AG09309 (cell line): ENCODE data around the gene SLAIN2.
A peak's percentile ranks its signal among the peaks of the same experiment; 100 is the strongest.

Source experiments
- DNase-seq: peaks from one replicate; pipeline ENCODE4 v3.0.0-alpha.2; 2010; ENCODE audit warnings: low read depth
- H3K4me3 ChIP-seq: 2 replicates; pipeline ENCODE4 v1.5.1; 2011; ENCODE audit warnings: mild to moderate bottlenecking, low read depth, low read length, moderate library complexity; ENCODE audit not compliant: control insufficient read depth
- TF ChIP-seq, protein P1 (sequence below): IDR thresholded peaks from 2 replicates; pipeline ENCODE4 v1.5.1; 2011; ENCODE audit warnings: mild to moderate bottlenecking, low read depth, low read length, inconsistent platforms; ENCODE audit not compliant: insufficient read depth, control insufficient read depth; ENCODE audit errors: missing control alignments

SLAIN2 gene

DNA sequence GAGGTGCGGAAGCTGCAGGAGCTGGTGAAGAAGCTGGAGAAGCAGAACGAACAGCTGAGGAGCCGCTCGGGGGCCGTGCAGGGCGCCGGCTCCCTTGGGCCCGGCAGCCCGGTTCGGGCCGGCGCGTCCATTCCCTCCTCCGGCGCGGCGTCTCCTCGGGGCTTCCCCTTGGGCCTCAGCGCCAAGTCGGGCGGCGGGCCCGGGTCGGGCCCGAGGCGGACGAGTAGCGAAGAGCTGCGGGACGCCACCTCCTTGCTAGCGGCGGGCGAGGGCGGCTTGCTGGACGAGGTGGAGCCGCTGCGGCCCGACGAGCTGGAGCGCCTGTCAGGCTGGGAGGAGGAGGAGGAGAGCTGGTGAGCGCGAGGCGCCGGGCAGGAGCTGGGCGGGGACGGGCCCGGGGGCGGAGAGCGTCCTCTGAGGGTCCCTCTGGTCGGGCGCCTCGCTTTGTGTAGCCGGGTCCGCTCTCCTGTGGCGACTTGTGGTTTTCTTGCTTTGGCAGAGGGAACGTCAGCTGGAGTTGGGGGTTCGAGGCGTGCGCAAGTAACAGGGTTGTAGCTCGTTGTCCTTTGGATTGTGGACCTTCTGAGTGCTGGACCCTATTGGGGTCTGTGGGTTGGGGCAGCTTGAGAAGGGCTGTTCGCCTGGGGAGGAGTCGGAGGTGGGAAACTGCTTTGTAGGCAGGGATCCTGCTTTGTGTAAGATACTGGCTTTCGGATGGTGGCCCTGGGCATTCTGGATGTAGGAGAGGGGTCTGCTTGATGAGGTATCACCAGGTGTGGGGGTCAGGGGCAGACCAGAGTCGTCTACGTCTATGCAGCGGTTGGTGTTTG lies 662 bp downstream of the SLAIN2 start:
- no peak for DNase-seq
- peak overlapping the region; percentile 96 for H3K4me3 ChIP-seq
- TF ChIP-seq, protein P1, sequence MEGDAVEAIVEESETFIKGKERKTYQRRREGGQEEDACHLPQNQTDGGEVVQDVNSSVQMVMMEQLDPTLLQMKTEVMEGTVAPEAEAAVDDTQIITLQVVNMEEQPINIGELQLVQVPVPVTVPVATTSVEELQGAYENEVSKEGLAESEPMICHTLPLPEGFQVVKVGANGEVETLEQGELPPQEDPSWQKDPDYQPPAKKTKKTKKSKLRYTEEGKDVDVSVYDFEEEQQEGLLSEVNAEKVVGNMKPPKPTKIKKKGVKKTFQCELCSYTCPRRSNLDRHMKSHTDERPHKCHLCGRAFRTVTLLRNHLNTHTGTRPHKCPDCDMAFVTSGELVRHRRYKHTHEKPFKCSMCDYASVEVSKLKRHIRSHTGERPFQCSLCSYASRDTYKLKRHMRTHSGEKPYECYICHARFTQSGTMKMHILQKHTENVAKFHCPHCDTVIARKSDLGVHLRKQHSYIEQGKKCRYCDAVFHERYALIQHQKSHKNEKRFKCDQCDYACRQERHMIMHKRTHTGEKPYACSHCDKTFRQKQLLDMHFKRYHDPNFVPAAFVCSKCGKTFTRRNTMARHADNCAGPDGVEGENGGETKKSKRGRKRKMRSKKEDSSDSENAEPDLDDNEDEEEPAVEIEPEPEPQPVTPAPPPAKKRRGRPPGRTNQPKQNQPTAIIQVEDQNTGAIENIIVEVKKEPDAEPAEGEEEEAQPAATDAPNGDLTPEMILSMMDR = no peak

DNA sequence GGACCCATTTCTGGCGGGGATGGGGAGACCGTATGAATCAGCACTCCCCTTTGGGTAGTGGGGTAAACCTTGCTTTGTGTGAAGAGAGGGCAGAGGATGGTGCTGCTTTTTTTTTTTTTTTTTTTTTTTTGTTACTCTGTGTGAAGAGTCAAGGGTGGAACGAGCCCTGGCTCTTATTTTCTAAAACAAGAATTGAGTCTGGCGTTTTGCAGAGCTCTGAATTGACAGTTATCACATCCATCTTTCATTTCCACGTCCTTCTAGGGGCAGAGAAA lies 1.2 kb downstream of the SLAIN2 start:
- TF ChIP-seq, protein P1 = no peak
- H3K4me3 ChIP-seq = peak overlapping the region; percentile 96
- DNase-seq = no peak

GRCh38 chr4:48343035-48343434 lies 1.7 kb downstream of the SLAIN2 start:
- peak overlapping the region; percentile 96 for H3K4me3 ChIP-seq
- DNase-seq = no peak
- TF ChIP-seq, protein P1 = no peak

DNA sequence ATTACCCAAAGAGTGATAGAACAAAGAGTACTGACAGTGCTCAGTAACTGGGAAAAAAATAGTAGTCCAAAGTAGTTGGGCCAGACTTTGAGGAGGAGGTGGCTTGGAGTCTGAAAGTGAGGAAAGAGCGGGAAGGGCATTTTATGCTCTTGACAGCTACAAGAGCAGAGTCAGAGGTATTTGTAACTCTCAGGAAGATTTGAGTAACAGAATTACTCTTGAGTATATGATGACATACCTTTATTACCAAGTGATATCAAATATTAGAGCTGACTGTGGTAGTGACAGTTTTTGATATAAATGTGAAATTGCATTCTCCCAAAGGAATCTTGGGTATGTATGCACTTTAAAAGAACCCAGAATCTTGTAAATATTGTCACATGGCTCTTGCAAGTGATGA lies 2.2 kb downstream of the SLAIN2 start:
- no peak for DNase-seq
- H3K4me3 ChIP-seq = no peak overlapping the region
- TF ChIP-seq, protein P1 = no peak

GRCh38 chr4:48345542-48345941 lies 4.2 kb downstream of the SLAIN2 start:
- TF ChIP-seq, protein P1 = no peak
- H3K4me3 ChIP-seq = no peak overlapping the region
- DNase-seq = no peak

- TF ChIP-seq, protein P1 = no peak
- no peak for DNase-seq
- H3K4me3 ChIP-seq = no peak overlapping the region
These were observed 5.3 kb downstream of the SLAIN2 start for GRCh38 chr4:48346594-48346993.
